H1 (cell line): ENCODE data around the gene TARDBP. TPM values are rescaled to one million over a fixed set of nuclear protein-coding genes. Genes with fewer than 3 reads are reported as not detected.
A peak's percentile ranks its signal among the peaks of the same experiment; 100 is the strongest.

Source experiments
- ASH2L ChIP-seq: fragments of 200-600, 300-600 bp; sonication (generic); IDR thresholded peaks from one replicate; pipeline ENCODE4 v1.7.1; 2017; ENCODE audit warnings: low read length
- CEBPB ChIP-seq: IDR thresholded peaks from 2 replicates; pipeline ENCODE4 v1.6.1; 2012; ENCODE audit warnings: low read depth, low read length
- CHD7 ChIP-seq: fragments of 300-600 bp; sonication (generic); IDR thresholded peaks from 2 replicates; pipeline ENCODE4 v1.7.1; 2012; ENCODE audit warnings: low read length, moderate library complexity, mild to moderate bottlenecking, inconsistent platforms; ENCODE audit not compliant: insufficient replicate concordance
- CTBP2 ChIP-seq: IDR thresholded peaks from 2 replicates; pipeline ENCODE4 v1.7.0; 2011; ENCODE audit warnings: borderline replicate concordance, mild to moderate bottlenecking, moderate library complexity, mixed read lengths, low read length; ENCODE audit not compliant: insufficient read depth, insufficient read length
- MAX ChIP-seq: IDR thresholded peaks from 2 replicates; pipeline ENCODE4 v1.6.1; 2012; ENCODE audit warnings: inconsistent platforms
- POLR2A ChIP-seq, 2 experiments: IDR thresholded peaks; 1 replicate in 1 of 2; 2 replicates in 1 of 2; pipeline ENCODE4 v1.6.1; 2011; ENCODE audit warnings: low read depth in 2 of 2, low read length in 2 of 2, mild to moderate bottlenecking in 2 of 2; ENCODE audit errors: control extremely low read depth in 1 of 2
- RAD21 ChIP-seq, 2 experiments: IDR thresholded peaks in 1 of 2; conservative IDR thresholded peaks in 1 of 2; 2 replicates each; pipeline ENCODE4 v1.6.1; 2011; ENCODE audit warnings: low read depth in 2 of 2, low read length in 2 of 2, improper control_type of control experiment in 1 of 2, inconsistent platforms in 1 of 2, mild to moderate bottlenecking in 1 of 2, moderate library complexity in 1 of 2
- SIX5 ChIP-seq: IDR thresholded peaks from 2 replicates; pipeline ENCODE4 v1.6.1; 2011; ENCODE audit warnings: mild to moderate bottlenecking, low read depth, low read length
- SP4 ChIP-seq: IDR thresholded peaks from 2 replicates; pipeline ENCODE4 v1.6.1; 2012; ENCODE audit warnings: low read length, inconsistent platforms
- SRF ChIP-seq: IDR thresholded peaks from 2 replicates; pipeline ENCODE4 v1.6.1; 2011; ENCODE audit warnings: mild to moderate bottlenecking, low read depth, low read length, moderate library complexity
- TEAD4 ChIP-seq: IDR thresholded peaks from 2 replicates; pipeline ENCODE4 v1.6.1; 2012; ENCODE audit warnings: low read depth, low read length, inconsistent platforms, mixed read lengths
- YY1 ChIP-seq: IDR thresholded peaks from 2 replicates; pipeline ENCODE4 v1.6.1; 2011; ENCODE audit warnings: low read depth, mild to moderate bottlenecking, low read length
- polyA plus RNA-seq, 7 experiments: library from polyadenylated mRNA; depleted of rRNA in 3 of 7; stranded (reverse) in 5 of 7; unstranded in 2 of 7; fragments of >200 nt in 5 of 7; fragments of 200-250 nt in 2 of 7; gene quantifications; 1 replicate in 5 of 7; 2 replicates in 1 of 7; 4 replicates in 1 of 7; pipeline versions ENCODE4 v1.2.1 to v1.2.3, GENCODE V29; 2011 to 2013; ENCODE audit warnings: missing spikeins in 2 of 7, mixed read lengths in 2 of 7
- total RNA-seq: library from RNA; stranded (reverse); fragmentation: NEBNext Ultra II Directional; extraction: Animal tissue kit (Norgen Biotek cat#: 25700); gene quantifications from 2 replicates; pipeline ENCODE4 v1.2.1, GENCODE V29; 2021

Gene TARDBP
- total and polyA plus RNA-seq, 2 of the 8 experiments (the other 6 are each of a cell fraction or from before 2014, with no cell fraction given) = 144 to 240 TPM

GRCh38 chr1:10980094-10980577 lies 32.3 kb upstream of the TARDBP start (continued):
- TF ChIP-seq ASH2L (peak; percentile 41), RAD21 (IDR thresholded peaks at IDR 0.05 in 1 of 2, conservative IDR thresholded peaks at IDR 0.05 in 1 of 2; ENCODE audit: low read depth in 2 of 2, low read length in 2 of 2) (peak in 1 of 2 experiments; percentile 12; a peak in 1 of 4 replicates), SIX5 (no peak), CTBP2 (peak; percentile 34), POLR2A (IDR thresholded peaks at IDR 0.05; ENCODE audit: control extremely low read depth in 1 of 2, low read depth in 2 of 2, low read length in 2 of 2) (no peak), SRF (no peak), YY1 (peak; percentile 37; the same call in 1 of the 2 replicates), CEBPB (no peak), TEAD4 (peak; percentile 77; the same call in 1 of the 2 replicates), CHD7 (no peak), MAX (peak; percentile 13; the same call in 1 of the 2 replicates), SP4 (no peak)
